Colonic mucosa (tissue), 4 donors: ENCODE measurements around the gene AKR1B15. TPM values are rescaled to one million over a fixed set of nuclear protein-coding genes. Genes with fewer than 3 reads are reported as not detected.

ENCODE experiments used
- DNase-seq: peaks from one replicate; pipeline ENCODE4 v3.0.0-alpha.2; 2020
- H3K27ac ChIP-seq: fragments of 200-600 bp; one replicate; pipeline ENCODE4 v1.8.0; 2021
- H3K27me3 ChIP-seq: fragments of 200-600 bp; one replicate; pipeline ENCODE4 v1.8.0; 2021
- H3K36me3 ChIP-seq: fragments of 200-600 bp; one replicate; pipeline ENCODE4 v1.8.0; 2021
- H3K4me1 ChIP-seq: fragments of 200-600 bp; one replicate; pipeline ENCODE4 v1.8.0; 2021; ENCODE audit warnings: mild to moderate bottlenecking
- H3K4me3 ChIP-seq: fragments of 200-600 bp; one replicate; pipeline ENCODE4 v1.8.0; 2021
- H3K9ac ChIP-seq, 2 donors: one replicate each; pipeline ENCODE4 v1.7.0; 2013; ENCODE audit warnings: control low read depth in 2 of 2, low read depth in 2 of 2, low read length in 2 of 2
- H3K9me3 ChIP-seq: fragments of 200-600 bp; one replicate; pipeline ENCODE4 v1.8.0; 2021
- CTCF ChIP-seq: fragments of 200-600 bp; IDR thresholded peaks from one replicate; pipeline ENCODE4 v1.8.0; 2022; ENCODE audit warnings: antibody characterized with exemption, mild to moderate bottlenecking
- intact Hi-C: fragments of 100-400 bp; cut with DNase I; formaldehyde crosslinking; loops from one replicate; pipeline ENCODE4 v1.14.1; 2022
- total RNA-seq, 2 donors: library from RNA; stranded (reverse); fragmentation: NEBNext Ultra II Directional in 1 of 2; extraction: Animal tissue kit (Norgen Biotek cat#: 25700) in 1 of 2; gene quantifications; one replicate each; pipeline ENCODE4 v1.2.1, GENCODE V29; 2021
- donor health status: healthy.
- donor health status: DM: no; HTN: no; CAD: no.
- donor health status: DM: no; HTN: no; CAD: no.

AKR1B15 gene
- total RNA-seq, 2 donors from 2014 or later = 6.5 to 10.6 TPM

- Histone ChIP-seq H3K36me3 (no peaks in the 10 kb centered on the region), H3K27me3 (no peaks in the 10 kb centered on the region), H3K9ac (no peak overlapping the region), H3K4me1 (no peaks in the 10 kb centered on the region), H3K9me3 (no peaks in the 10 kb centered on the region), H3K27ac (no peak overlapping the region), H3K4me3 (no peak overlapping the region)
- intact Hi-C loops = no loop called here
- no peak for DNase-seq
- TF ChIP-seq CTCF = no peak
Observed at GRCh38 chr7:134612197-134612596, 63.3 kb downstream of the AKR1B15 start.

GRCh38 chr7:134613623-134614347 is 64.9 kb downstream of the AKR1B15 start:
- no peaks in the 10 kb centered on the region for H3K36me3 ChIP-seq
- no peak for TF ChIP-seq CTCF
- H3K27me3 ChIP-seq = no peaks in the 10 kb centered on the region
- H3K4me1 ChIP-seq = no peaks in the 10 kb centered on the region
- H3K27ac ChIP-seq = no peak overlapping the region
- intact Hi-C loops = no loop called here
- H3K9me3 ChIP-seq = no peaks in the 10 kb centered on the region
- H3K4me3 ChIP-seq = no peak overlapping the region
- H3K9ac ChIP-seq = no peak overlapping the region
- DNase-seq = no peak

GRCh38 chr7:134616611-134617010 is 67.7 kb downstream of the AKR1B15 start:
- H3K4me1 ChIP-seq = no peaks in the 10 kb centered on the region
- DNase-seq = no peak
- intact Hi-C loops = no loop called here
- no peaks in the 10 kb centered on the region for H3K36me3 ChIP-seq
- TF ChIP-seq CTCF = no peak
- no peak overlapping the region for H3K9ac ChIP-seq
- H3K27me3 ChIP-seq = no peaks in the 10 kb centered on the region
- no peaks in the 10 kb centered on the region for H3K9me3 ChIP-seq
- no peak overlapping the region for H3K4me3 ChIP-seq
- H3K27ac ChIP-seq = no peak overlapping the region

GRCh38 chr7:134618756-134619530 is 70.0 kb downstream of the AKR1B15 start:
- no peak for TF ChIP-seq CTCF
- Histone ChIP-seq H3K36me3 (no peaks in the 10 kb centered on the region), H3K27ac (no peak overlapping the region), H3K9ac (no peak overlapping the region), H3K4me3 (no peak overlapping the region), H3K9me3 (no peaks in the 10 kb centered on the region), H3K27me3 (no peaks in the 10 kb centered on the region), H3K4me1 (no peaks in the 10 kb centered on the region)
- DNase-seq = no peak
- intact Hi-C loops = no loop called here

- no peaks in the 10 kb centered on the region for H3K9me3 ChIP-seq
- no peak for TF ChIP-seq CTCF
- H3K9ac ChIP-seq = no peak overlapping the region
- intact Hi-C loops = no loop called here
- no peaks in the 10 kb centered on the region for H3K36me3 ChIP-seq
- DNase-seq = no peak
- H3K4me3 ChIP-seq = no peak overlapping the region
- H3K4me1 ChIP-seq = no peaks in the 10 kb centered on the region
- H3K27ac ChIP-seq = no peak overlapping the region
- H3K27me3 ChIP-seq = no peaks in the 10 kb centered on the region
Observed at GRCh38 chr7:134619627-134620331, 70.9 kb downstream of the AKR1B15 start.
